RWPE2 (cell line): ENCODE data around the gene ROBO1.

Source experiments
- ATAC-seq: fragments of 200-7000 bp; cut with Tn5 transposase; 3 replicates; pipeline ENCODE4 v1.9.1; 2021; ENCODE audit warnings: low read depth
- DNase-seq: peaks from one replicate; pipeline ENCODE4 v3.0.0-alpha.2; 2020; ENCODE audit warnings: low spot score
- H3K27ac ChIP-seq: fragments of 450-650 bp; 2 replicates; pipeline ENCODE4 v1.5.1; 2017; ENCODE audit warnings: mild to moderate bottlenecking; ENCODE audit not compliant: poor library complexity, severe bottlenecking
- H3K27me3 ChIP-seq: fragments of 250-450 bp; sonication (Bioruptor Pico); 2 replicates; pipeline ENCODE4 v1.5.1; 2021; ENCODE audit warnings: mild to moderate bottlenecking, moderate library complexity; ENCODE audit not compliant: insufficient read depth, poor library complexity, severe bottlenecking
- H3K36me3 ChIP-seq: fragments of 250-450 bp; sonication (Bioruptor Pico); 2 replicates; pipeline ENCODE4 v1.5.1; 2020; ENCODE audit warnings: low read depth, mild to moderate bottlenecking, moderate library complexity
- H3K4me1 ChIP-seq: fragments of 250-450 bp; sonication (Bioruptor Pico); 2 replicates; pipeline ENCODE4 v1.5.1; 2021; ENCODE audit warnings: mild to moderate bottlenecking, moderate library complexity; ENCODE audit not compliant: insufficient read depth, poor library complexity, severe bottlenecking
- H3K4me3 ChIP-seq: fragments of 250-450 bp; sonication (Bioruptor Pico); 2 replicates; pipeline ENCODE4 v1.5.1; 2021; ENCODE audit warnings: mild to moderate bottlenecking, moderate library complexity; ENCODE audit not compliant: severe bottlenecking
- H3K9me3 ChIP-seq: fragments of 250-450 bp; sonication (Bioruptor Pico); 2 replicates; pipeline ENCODE4 v1.5.1; 2021; ENCODE audit warnings: mild to moderate bottlenecking, moderate library complexity; ENCODE audit not compliant: severe bottlenecking
- TF ChIP-seq, protein P1 (sequence below): fragments of 450-650 bp; IDR thresholded peaks from one replicate; pipeline ENCODE4 v1.5.1; 2017; ENCODE audit warnings: mild to moderate bottlenecking, moderate library complexity; ENCODE audit not compliant: poor library complexity, severe bottlenecking

Gene ROBO1

DNA sequence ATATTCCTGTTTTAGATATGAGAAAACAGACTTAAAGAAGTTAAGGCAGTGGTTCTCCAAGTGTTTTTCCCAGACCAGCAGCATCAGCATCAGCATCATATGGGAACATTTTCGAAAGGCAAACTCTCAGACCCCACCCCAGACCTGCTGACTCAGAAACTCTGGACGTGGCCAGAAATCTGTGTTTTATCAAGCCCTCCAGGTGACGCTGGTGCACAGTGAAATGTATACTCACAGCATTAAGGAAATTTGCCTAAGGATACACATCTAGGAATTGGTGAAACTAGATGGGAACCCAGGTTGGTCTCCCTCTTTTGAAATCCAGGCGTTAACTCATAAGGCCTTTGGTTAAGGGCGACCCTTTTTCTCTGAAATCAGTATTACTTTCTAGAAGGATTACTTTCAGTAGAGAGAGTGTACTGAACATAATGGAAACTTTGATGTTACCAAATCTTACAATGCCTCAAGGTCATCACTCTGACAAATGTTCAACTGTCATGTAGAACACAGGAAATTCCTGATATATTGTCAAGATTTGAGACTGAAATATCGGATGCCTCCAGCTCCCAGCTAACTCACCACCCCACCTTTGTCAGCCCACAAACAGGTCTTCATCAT is 910.2 kb downstream of the ROBO1 start:
- Histone ChIP-seq H3K4me3 (no peak overlapping the region), H3K9me3 (no peaks in the 10 kb centered on the region), H3K36me3 (no peaks in the 10 kb centered on the region), H3K4me1 (no peaks in the 10 kb centered on the region), H3K27me3 (no peaks in the 10 kb centered on the region), H3K27ac (no peak overlapping the region)
- no peak for DNase-seq
- peak; percentile 53 for ATAC-seq
- TF ChIP-seq, protein P1, sequence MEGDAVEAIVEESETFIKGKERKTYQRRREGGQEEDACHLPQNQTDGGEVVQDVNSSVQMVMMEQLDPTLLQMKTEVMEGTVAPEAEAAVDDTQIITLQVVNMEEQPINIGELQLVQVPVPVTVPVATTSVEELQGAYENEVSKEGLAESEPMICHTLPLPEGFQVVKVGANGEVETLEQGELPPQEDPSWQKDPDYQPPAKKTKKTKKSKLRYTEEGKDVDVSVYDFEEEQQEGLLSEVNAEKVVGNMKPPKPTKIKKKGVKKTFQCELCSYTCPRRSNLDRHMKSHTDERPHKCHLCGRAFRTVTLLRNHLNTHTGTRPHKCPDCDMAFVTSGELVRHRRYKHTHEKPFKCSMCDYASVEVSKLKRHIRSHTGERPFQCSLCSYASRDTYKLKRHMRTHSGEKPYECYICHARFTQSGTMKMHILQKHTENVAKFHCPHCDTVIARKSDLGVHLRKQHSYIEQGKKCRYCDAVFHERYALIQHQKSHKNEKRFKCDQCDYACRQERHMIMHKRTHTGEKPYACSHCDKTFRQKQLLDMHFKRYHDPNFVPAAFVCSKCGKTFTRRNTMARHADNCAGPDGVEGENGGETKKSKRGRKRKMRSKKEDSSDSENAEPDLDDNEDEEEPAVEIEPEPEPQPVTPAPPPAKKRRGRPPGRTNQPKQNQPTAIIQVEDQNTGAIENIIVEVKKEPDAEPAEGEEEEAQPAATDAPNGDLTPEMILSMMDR, result peak; percentile 47

DNA sequence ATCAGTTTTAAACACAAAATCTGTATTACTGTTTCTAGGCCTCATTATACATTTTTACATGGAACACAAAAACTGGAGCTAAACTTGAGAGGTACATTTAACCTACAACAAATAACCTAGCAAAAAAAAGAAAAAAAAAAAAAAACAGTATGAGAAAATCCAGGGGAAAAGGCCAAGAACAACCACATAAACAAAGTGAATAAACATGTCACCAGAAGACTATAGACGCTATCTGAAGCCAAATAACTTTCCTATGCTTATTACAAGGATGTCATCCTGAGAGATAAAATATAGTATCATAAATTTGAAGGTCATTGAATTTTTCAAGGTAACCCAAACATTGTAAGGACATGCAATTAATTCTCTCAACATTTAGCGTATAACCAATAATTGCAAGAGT is 911.6 kb downstream of the ROBO1 start:
- DNase-seq (no peak), ATAC-seq (no peak)
- Histone ChIP-seq H3K9me3 (no peaks in the 10 kb centered on the region), H3K4me3 (no peak overlapping the region), H3K27me3 (no peaks in the 10 kb centered on the region), H3K4me1 (no peaks in the 10 kb centered on the region), H3K27ac (no peak overlapping the region), H3K36me3 (no peaks in the 10 kb centered on the region)
- TF ChIP-seq, protein P1, result no peak

- DNase-seq (no peak), ATAC-seq (no peak)
- no peaks in the 10 kb centered on the region for H3K36me3 ChIP-seq
- H3K9me3 ChIP-seq, result no peaks in the 10 kb centered on the region
- H3K27me3 ChIP-seq, result no peaks in the 10 kb centered on the region
- TF ChIP-seq, protein P1, result no peak
- H3K27ac ChIP-seq, result no peak overlapping the region
- H3K4me3 ChIP-seq, result no peak overlapping the region
- H3K4me1 ChIP-seq, result no peaks in the 10 kb centered on the region
These were observed 912.6 kb downstream of the ROBO1 start for GRCh38 chr3:78855190-78855589.

GRCh38 chr3:78848392-78849288 is 919.2 kb downstream of the ROBO1 start:
- DNase-seq, result no peak
- H3K4me1 ChIP-seq, result peaks cover 5% of the 10 kb centered on the region
- H3K36me3 ChIP-seq, result no peaks in the 10 kb centered on the region
- H3K4me3 ChIP-seq, result no peak overlapping the region
- H3K9me3 ChIP-seq, result no peaks in the 10 kb centered on the region
- no peak overlapping the region for H3K27ac ChIP-seq
- H3K27me3 ChIP-seq, result no peaks in the 10 kb centered on the region
- ATAC-seq, result no peak
- TF ChIP-seq, protein P1, result no peak
